ENCODE measurements around the gene TMEM244.
A peak's percentile ranks its signal among the peaks of the same experiment; 100 is the strongest.
"Not testable (repeated sequence)": the region's sequence is repeated elsewhere in the genome, so short reads cannot be mapped to it uniquely, and the experiment has no call there.

Gene TMEM244, protein sequence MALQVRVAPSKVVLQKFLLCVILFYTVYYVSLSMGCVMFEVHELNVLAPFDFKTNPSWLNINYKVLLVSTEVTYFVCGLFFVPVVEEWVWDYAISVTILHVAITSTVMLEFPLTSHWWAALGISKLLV

DNA sequence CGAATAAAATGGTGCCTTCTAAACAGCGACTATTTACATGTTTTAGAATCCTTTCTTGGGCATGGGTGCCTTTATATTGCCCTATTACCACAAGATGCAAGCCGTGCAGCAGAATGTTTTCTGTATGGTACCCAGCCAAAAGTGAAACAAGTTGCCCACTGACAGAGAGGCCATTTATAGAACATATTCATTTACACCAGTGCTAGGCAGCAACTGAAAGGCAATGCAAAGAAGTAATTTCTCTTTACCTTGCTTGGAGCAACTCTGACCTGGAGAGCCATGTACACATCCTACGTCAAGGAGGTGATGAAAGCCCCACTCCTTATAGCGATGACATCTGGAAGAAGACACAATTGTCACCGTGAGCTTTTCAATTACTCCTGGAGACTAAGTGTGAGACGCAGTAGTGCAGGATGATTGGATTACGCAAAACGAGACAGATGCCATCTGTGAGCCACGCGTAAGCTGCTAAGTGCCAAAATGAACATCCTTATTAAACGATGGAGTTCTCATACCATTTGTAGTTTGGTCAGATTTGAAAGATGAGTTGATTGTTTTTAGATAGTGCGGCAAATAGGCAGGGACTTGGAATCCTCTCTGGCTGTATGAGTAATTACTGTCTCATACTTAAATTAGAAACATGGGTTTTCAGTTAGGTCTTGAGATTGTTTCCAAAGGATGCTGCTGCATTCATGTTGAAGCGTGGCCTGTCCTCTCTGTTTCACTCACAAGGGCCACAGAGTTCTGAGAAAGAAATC lies at the start of gene TMEM244:
TSS of gene TMEM244 (minus strand) at position 408 of the 758 bp plus-strand sequence. CDS start at position 281, 127 bp downstream.
- DNase-seq, result peak in 1 of 56 donors; percentile 3

DNA sequence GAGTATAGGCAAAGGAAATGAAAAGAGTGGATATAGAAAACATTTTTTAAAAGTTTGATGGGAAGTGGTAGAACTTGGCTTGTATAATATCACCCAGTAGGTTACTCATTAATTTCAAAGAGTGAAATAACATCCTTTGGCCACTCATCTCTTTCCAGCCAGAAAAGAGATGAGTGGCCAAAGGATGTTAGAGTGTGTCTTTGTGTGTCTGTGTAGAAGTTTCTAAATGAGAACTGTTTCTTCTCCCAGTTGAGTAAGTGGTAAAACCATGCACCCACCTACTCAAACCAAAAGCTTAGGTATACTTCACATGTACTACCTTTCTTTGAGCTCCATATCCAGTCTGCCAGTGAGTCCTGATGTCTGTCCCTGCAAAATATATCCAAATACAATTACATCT lies 47.7 kb upstream of the TMEM244 start:
- no peak for DNase-seq

DNA sequence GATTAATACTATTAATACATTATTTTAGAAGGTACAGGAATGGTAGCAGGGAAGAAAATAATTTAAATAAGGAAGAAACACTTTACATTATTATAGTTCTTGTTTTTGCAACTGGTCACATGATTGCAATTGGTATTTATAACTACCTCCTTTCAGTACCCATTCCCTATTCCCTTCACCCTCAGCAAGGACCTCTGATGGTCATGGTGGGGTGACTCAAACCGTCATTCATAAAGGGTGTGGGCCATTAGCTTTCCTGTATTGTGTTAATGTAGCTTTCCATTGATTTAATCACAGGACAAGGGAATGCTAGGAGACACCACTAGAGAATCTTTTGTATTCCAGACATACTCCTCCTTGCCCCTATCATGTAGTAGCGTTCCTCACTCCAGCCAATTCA lies 47.2 kb upstream of the TMEM244 start:
- DNase-seq, result no peak

GRCh38 chr6:129906515-129907077 lies 45.5 kb upstream of the TMEM244 start:
- DNase-seq, result no peak

GRCh38 chr6:129903082-129903481 lies 42.0 kb upstream of the TMEM244 start:
- DNase-seq, result no peak

GRCh38 chr6:129902681-129903080 lies 41.6 kb upstream of the TMEM244 start:
- DNase-seq, result no peak

- no peak for DNase-seq
Observed at GRCh38 chr6:129901910-129902309, 40.8 kb upstream of the TMEM244 start.

- no peak for DNase-seq
Observed at GRCh38 chr6:129895692-129896091, 34.6 kb upstream of the TMEM244 start.

- no peak for DNase-seq
Observed at GRCh38 chr6:129894921-129895320, 33.8 kb upstream of the TMEM244 start.

GRCh38 chr6:129893640-129894039 lies 32.5 kb upstream of the TMEM244 start:
- DNase-seq, result no peak

DNA sequence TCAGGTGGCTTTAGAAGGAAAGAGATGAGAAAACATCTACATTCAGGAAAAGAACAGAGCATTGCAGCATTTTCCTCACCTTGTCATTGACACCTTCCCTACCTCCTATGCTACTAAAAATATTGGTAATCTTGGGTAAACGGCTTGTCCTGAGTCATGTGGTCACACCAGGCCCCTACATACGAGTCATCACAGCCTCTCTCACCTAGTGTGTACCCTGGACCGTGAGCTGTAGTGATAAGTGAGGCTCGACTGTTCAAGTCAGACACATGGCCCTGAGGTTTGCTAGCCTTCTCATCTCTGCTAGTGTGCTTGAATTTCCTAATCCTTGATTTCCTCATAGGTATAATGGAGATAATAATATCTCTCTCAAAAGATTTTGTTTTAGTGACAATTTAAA lies 29.6 kb upstream of the TMEM244 start:
- DNase-seq, result no peak

GRCh38 chr6:129890164-129890563 lies 29.0 kb upstream of the TMEM244 start:
- DNase-seq, result no peak

DNA sequence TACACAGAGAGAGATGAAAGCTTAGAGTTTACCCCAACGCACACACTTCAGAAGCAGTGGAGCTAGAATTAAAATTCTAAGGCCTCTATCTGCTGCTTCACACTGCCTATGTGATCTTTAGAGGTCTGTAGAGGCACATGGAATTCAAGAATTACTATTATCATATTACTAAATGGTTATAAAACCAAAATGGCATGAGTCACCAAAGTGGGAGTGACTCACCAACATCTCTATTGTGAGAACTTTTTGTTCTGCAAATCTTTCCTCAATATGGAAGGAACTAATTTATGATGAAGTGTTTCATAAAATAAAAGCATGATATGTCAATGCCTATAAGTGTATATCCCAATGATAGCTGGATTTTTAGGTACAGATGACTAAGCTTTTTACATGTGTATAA lies 28.5 kb upstream of the TMEM244 start:
- DNase-seq, result peak in 3 of 56 donors; percentile 9 to 35 (median 21)

- no peak for DNase-seq
Observed at GRCh38 chr6:129886401-129887155, 25.5 kb upstream of the TMEM244 start.

DNA sequence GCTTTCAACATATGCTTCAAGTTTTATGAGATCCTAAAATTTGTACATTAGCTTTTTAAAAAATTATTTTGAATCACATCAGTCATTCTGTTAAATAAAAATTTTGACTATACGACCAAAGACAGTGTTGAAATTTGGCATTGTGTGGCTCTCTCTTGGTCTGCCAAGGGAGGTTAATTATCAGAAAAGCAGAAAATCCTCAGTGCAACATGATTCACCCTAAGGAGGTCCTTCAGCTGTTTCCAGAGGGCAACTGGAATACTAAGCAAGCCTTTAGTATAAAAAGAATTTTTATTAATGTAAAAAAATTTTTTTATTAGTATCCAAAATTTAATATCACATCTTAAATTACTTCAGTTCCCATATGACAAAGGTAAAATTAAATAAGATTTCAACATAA lies 23.1 kb upstream of the TMEM244 start:
- no peak for DNase-seq

DNA sequence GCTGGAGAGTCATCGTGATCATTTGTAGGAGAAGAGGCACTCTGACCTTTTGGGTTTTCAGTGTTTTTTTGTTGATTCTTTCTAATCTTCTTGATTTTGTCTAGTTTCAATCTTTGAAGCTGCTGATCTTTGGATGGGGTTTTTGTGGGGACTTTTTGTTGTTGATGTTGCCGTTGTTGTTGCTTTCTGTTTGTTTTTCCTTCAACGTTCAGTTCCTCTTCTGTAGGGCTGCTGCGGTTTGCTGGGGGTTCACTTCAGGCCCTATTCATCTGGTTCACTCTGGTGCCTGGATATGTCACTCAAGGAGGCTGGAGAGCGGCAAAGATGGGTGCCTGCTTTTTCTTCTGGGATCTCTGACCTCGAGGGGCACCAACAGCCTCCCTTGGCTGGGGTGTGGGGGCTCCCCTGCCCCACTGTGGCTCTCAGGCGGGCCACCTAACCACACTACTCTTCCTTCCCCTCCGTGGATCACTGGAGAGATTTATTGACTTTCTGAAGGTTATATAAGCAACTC lies 21.5 kb upstream of the TMEM244 start:
- DNase-seq, result no peak

DNA sequence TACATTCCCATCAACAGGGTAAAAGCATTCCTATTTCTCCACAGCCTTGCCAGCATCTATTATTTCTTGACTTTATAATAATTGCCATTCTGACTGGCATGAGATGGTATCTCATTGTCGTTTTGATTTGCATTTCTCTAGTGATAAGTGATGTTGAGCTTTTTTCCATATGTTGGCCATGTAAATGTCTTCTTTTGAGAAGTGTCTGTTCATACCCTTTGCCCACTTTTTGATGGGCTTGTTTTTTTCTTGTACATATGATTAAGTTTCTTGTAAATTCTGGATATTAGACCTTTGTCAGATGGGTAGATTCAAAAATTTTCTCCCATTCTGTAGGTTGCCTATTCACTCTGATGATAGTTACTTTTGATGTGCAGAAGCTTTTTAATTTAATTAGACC lies 16.8 kb upstream of the TMEM244 start:
- DNase-seq, result not testable (repeated sequence)

- no peak for DNase-seq
Observed at GRCh38 chr6:129875610-129876520, 14.8 kb upstream of the TMEM244 start.

DNA sequence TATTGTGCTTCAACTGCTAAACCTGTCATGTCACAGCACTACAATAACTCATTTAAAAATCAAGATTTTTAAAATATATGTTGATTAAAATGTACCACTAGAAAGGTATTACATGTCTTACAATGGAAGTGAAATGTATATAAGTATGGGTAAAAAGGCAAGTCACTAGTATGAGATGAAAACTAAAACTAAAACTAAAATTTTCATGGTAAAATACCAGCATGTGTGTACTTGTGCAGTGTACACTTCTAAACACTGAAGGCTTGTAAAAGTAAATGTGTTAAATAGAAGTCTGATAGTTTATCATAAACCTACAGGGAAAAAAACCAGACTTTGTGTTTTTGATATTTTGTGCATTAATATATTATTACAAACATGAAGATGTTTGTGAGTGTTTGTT lies 13.7 kb upstream of the TMEM244 start:
- DNase-seq, result no peak

- DNase-seq, result no peak
Observed at GRCh38 chr6:129872586-129872985, 11.5 kb upstream of the TMEM244 start.

GRCh38 chr6:129871221-129871620 lies 10.1 kb upstream of the TMEM244 start:
- DNase-seq, result no peak
